Subcutaneous adipose tissue (tissue), 4 donors: ENCODE data around the gene CIROP. TPM values are rescaled to one million over a fixed set of nuclear protein-coding genes. Genes with fewer than 3 reads are reported as not detected.

ENCODE experiments used
- CTCF ChIP-seq: fragments of 450-650 bp; IDR thresholded peaks from one replicate; pipeline ENCODE4 v1.5.1; 2016; ENCODE audit warnings: low read depth, mild to moderate bottlenecking, control low read depth, antibody characterized with exemption, moderate library complexity
- total RNA-seq, 4 donors: library from RNA; depleted of rRNA; stranded (reverse); fragments of >200 nt; gene quantifications; one replicate each; pipeline ENCODE4 v1.1.0, GENCODE V29; 2016

The CIROP gene
- total RNA-seq, 4 donors from 2014 or later = not detected

GRCh38 chr14:23146351-23146910 lies 41.6 kb upstream of the CIROP start:
- TF ChIP-seq CTCF = no peak

- no peak for TF ChIP-seq CTCF
Observed at GRCh38 chr14:23145794-23146350, 41.1 kb upstream of the CIROP start.

- no peak for TF ChIP-seq CTCF
Observed at GRCh38 chr14:23143911-23144310, 39.1 kb upstream of the CIROP start.

GRCh38 chr14:23142826-23143225 lies 38.0 kb upstream of the CIROP start:
- TF ChIP-seq CTCF = no peak

- no peak for TF ChIP-seq CTCF
Observed at GRCh38 chr14:23141706-23142444, 37.1 kb upstream of the CIROP start.

- no peak for TF ChIP-seq CTCF
Observed at GRCh38 chr14:23140371-23140770, 35.6 kb upstream of the CIROP start.

GRCh38 chr14:23139874-23140273 lies 35.1 kb upstream of the CIROP start:
- no peak for TF ChIP-seq CTCF
